Esophagus mucosa (tissue), 1 donor: ENCODE data around the gene APBB2. TPM values are rescaled to one million over a fixed set of nuclear protein-coding genes. Genes with fewer than 3 reads are reported as not detected.

Experiments
- ATAC-seq: fragments of 200-7000 bp; cut with Tn5 transposase; one replicate; pipeline ENCODE4 v1.9.1; 2020
- total RNA-seq: library from RNA; stranded (reverse); gene quantifications from one replicate; pipeline ENCODE4 v1.2.4, GENCODE V29; 2023
- donor health status: DM: yes; HTN: yes; CAD: no.

Gene APBB2
- total RNA-seq, 1 donor from 2014 or later = 13.3 TPM

DNA sequence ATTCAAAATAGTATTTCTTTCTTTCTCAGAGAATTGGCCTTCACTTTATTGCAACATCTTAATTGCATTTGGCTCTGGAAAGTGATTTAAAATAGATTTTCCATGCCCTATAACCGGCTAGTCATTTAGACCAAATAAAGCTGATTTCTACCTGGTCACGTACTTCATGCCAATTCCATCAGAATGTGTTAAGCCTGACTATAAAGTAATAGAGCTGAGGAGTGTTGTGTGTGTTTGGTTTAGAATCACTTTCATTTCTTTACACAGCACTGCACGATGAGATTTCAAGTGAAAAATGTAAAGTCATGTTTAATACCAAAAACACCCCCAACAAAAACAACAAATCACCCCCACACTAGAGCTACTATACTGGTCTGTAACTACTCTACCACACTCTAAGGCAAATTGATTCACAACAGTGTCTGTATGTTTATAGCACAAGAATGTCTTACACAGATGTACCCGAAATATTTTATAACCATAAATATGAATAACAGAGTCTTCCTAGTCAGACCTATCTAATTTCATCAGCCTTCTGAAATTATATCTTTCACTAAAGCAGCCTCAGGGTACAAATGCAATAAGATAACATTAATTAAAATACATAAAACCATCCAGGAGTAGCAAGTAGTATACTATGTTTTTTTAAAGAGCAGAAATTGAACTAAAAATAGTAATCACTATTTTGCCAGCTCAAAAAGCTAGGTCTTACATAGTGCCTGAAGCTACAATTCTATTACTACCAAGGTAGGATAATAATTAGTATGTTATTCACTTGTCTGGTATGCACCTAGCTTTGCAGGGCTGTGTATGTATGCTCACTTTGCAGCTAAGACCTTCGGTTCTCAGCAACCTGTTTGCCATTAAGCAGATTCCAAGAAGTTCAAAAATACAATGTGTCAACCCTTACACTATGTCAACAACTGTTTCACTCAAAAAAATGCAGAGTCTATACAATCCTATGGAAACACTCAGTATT, 28.4 kb downstream of the APBB2 start:
- ATAC-seq = peak; percentile 60

GRCh38 chr4:41184009-41184408, 30.3 kb downstream of the APBB2 start:
- no peak for ATAC-seq

- ATAC-seq = peak; percentile 56
Measured at GRCh38 chr4:41183021-41183553, 31.3 kb downstream of the APBB2 start.

DNA sequence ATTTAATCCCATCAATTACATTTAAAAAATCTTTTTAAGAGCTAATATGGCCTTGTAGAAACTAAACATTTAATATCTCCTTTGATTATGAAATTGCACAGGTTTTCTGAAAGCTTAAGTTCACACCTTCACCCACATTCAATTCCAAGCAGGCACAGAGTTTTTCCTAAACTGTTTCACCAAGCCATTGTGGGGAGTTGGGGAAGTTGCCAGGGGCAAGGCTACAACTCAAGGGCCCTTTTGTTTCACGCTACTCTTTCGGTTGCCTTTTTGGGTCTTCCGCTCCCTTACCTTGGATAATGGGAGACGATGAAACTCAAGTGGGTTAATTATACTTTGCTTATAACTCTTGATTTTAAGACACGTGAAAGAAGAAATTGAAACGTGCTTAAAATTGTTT, 33.3 kb downstream of the APBB2 start:
- no peak for ATAC-seq

- no peak for ATAC-seq
Measured at GRCh38 chr4:41179498-41180195, 34.7 kb downstream of the APBB2 start.

- no peak for ATAC-seq
Measured at GRCh38 chr4:41178372-41179370, 35.7 kb downstream of the APBB2 start.

DNA sequence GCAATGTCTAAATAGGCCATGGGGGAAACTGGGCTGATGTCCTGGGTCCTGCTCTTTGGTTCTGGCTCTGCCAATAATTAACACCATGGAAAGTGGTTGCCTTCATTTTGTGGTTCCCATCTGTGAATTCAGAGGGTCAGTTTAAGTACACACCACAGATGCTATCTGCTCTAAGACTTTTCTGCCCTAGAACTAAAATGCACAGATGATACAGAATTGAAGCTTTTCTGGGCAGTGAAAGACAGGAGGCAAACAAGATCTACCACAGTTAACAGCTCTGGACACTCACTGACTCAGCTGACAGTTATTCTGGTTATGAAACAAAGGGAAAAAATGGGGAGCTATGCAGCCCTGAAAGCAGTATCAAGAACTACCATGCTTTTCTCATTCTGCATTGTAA, 37.3 kb downstream of the APBB2 start:
- ATAC-seq = peak; percentile 28

GRCh38 chr4:41176340-41176739, 38.0 kb downstream of the APBB2 start:
- ATAC-seq = no peak

DNA sequence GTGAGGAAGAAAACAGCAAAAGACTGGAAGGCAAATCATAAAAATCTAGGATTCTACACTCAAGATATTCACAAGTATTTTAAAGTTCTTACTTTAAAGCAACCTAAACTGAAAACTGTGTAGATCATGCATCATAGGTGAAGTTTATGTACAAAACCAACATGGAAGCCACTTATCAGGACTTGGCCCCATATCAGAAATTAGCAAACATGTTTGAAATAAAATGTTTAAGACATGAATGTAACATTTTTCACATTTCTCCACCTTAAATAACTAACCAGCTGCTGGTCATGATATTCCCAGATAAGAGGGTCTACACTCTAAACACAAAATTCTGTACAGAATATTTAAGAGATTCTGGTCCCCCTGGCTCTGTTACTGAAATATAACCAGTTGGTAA, 38.5 kb downstream of the APBB2 start:
- ATAC-seq = no peak

DNA sequence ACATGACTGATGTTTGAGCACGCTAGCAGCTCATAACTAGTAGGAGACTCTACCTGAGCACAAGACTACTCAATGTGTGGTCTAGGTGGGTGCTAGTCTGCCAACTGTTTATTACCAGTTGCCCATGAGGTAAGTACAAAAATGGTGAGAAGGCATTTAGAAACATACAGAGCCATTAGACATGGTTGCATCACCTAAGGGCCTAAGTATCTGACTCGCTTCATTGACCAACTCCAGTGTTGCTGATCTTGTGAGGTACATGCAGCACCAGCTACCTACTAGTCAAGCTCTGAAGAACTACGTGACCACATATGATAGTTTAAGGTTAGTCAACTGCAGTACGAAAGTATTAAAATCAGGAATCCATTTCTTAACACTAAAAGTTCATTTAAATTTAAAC, 39.9 kb downstream of the APBB2 start:
- no peak for ATAC-seq

GRCh38 chr4:41172786-41173185, 41.6 kb downstream of the APBB2 start:
- ATAC-seq = no peak

GRCh38 chr4:41169256-41169800, 45.0 kb downstream of the APBB2 start:
- ATAC-seq = no peak

DNA sequence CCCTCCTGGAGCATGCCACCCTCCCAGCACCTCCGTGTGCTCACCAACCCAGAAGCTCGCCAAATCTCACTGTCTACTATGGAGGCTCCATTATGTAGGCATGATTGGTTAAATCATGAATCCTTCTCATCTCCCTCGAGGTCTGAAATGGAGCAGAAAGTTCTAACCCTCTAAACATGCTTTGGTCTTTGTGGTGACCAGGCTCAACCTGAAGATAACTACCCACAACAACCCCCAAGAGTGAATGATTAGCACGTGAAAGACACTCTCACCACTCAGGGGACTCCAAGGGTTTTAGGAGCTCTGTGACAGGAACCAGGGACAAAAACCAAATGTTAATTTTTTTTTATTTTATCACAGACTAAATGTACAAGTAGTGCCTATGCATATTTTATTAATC, 47.2 kb downstream of the APBB2 start:
- ATAC-seq = no peak

- ATAC-seq = no peak
Measured at GRCh38 chr4:41164405-41164804, 49.9 kb downstream of the APBB2 start.

DNA sequence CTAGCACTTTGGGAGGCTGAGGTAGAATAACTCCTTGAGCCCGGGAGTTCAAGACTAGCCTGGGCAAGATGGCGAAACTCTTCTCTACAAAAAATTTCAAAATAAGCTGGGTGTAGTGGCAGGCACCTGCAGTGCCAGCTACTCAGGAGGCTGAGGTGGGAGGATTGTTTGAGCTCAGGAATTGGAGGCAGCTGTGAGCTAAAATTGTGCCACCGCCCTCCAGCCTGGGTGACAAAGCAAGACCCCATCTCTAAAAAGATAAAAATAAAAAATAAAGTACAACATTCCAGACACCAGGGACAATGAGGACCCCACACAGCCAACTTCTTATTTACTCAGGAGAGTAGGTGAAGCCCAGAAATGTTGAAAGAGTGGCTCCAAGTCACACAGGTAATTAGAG, 53.0 kb downstream of the APBB2 start:
- no peak for ATAC-seq

DNA sequence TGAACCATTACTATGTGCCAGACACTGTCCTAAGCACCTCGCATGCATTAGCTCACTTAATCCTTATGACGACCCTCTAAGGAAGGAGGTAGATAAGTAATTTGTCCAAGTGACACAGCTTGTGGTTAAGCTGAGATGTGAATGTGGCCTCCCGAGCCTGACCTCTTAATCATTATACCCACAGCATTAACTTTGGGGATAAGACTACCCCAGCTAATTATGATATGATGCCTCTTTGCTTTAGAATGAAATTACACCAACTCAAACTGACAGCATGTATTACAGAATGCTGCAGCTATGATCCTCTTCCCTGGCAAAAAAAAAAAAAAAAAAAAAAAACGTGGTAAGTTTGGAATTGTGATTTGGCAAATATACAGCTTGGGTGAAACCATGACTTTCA, 53.5 kb downstream of the APBB2 start:
- ATAC-seq = no peak

- peak; percentile 96 for ATAC-seq
Measured at GRCh38 chr4:41160012-41160789, 54.1 kb downstream of the APBB2 start.

DNA sequence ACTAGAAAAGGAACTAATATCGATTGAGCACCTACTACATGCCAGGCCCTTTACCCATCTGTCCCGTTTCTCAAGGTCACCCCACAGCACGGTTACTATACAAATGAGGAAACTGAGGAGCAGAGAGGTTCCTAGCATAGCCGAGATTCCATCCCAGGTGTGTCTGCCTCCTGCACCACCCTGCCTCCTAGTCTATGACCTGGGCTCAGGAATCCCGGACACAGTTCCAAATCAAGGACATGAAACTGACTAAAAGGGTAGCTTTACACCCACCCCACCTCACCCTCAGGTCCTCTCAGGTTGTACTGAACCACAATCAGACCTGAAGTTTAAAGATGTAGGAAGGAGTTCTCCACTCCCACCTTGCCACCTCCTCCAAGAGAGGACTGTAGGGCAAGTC, 55.6 kb downstream of the APBB2 start:
- no peak for ATAC-seq

DNA sequence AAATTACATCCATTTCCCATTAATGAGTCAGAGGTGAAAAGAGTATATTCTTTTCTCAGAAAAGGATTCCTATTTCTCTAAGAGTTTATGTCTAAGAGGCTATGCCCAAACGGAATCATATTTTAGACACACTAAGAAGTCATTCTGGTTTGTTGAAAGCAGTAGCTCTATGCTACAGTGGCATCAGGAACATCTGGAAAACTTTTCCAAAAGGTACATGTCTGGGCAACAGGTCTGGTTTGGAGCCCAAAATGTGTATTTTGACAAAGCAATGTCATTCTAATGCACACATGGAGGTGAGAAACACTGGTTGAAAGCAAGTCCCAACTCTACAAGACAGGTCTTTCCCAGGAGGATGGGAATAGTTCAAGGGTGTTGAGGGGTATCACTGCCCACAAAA, 56.1 kb downstream of the APBB2 start:
- ATAC-seq = no peak

DNA sequence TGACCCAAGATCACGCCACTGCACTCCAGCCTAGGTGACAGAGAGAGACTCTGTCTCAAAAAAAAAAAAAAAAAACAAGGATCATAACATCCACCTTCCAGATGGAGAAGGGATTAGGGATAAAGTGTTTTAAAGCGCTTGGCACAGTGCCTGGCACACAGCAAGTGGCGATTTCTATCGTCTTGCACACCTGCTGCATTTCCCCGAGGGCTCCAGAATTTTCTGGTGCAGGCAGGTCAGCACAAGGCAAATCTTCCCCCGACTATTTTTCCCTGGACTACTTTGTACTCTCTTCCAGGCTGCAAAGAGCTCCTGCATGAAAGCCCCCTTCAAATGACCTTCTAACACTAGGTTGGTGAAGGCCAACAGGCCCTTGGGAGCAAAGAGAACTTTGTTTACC, 57.3 kb downstream of the APBB2 start:
- ATAC-seq = no peak

GRCh38 chr4:41156574-41156973, 57.8 kb downstream of the APBB2 start:
- no peak for ATAC-seq
